Osteocyte (in vitro differentiated cells): ENCODE measurements around the gene NCK1. TPM values are rescaled to one million over a fixed set of nuclear protein-coding genes. Genes with fewer than 3 reads are reported as not detected.

ENCODE experiments used
- DNase-seq: peaks from one replicate; pipeline ENCODE4 v3.0.0; 2021; ENCODE audit warnings: mixed read lengths; ENCODE audit not compliant: unreplicated experiment; ENCODE audit errors: extremely low spot score
- H3K27ac Mint-ChIP-seq: one replicate; pipeline ENCODE4 v1.8.0; 2021; ENCODE audit warnings: mild to moderate bottlenecking, mixed read lengths; ENCODE audit not compliant: unreplicated experiment
- H3K27me3 Mint-ChIP-seq: one replicate; pipeline ENCODE4 v1.8.0; 2021; ENCODE audit warnings: mixed read lengths; ENCODE audit not compliant: unreplicated experiment
- H3K36me3 Mint-ChIP-seq: one replicate; pipeline ENCODE4 v1.8.0; 2021; ENCODE audit warnings: mixed read lengths; ENCODE audit not compliant: unreplicated experiment
- H3K4me1 Mint-ChIP-seq: one replicate; pipeline ENCODE4 v1.8.0; 2021; ENCODE audit warnings: mixed read lengths; ENCODE audit not compliant: unreplicated experiment
- H3K4me3 Mint-ChIP-seq: one replicate; pipeline ENCODE4 v1.8.0; 2021; ENCODE audit warnings: mild to moderate bottlenecking, moderate library complexity, mixed read lengths; ENCODE audit not compliant: unreplicated experiment
- H3K9me3 Mint-ChIP-seq: one replicate; pipeline ENCODE4 v1.8.0; 2021; ENCODE audit warnings: mixed read lengths; ENCODE audit not compliant: unreplicated experiment
- CTCF ChIP-seq: fragments of 200-600 bp; sonication (generic); IDR thresholded peaks from 2 replicates; pipeline ENCODE4 v1.5.0; 2021; ENCODE audit warnings: antibody characterized with exemption, mild to moderate bottlenecking, moderate library complexity
- total RNA-seq: library from RNA; stranded (reverse); gene quantifications from 2 replicates; pipeline ENCODE4 v1.2.1, GENCODE V29; 2021

Gene NCK1
- total RNA-seq, 1 donor from 2014 or later = 38.6 TPM

GRCh38 chr3:136949146-136949545 lies 87.1 kb downstream of the NCK1 start:
- H3K4me1 Mint-ChIP-seq = peaks cover 9% of the 10 kb centered on the region
- H3K36me3 Mint-ChIP-seq = peaks cover 20% of the 10 kb centered on the region
- H3K27me3 Mint-ChIP-seq = no peaks in the 10 kb centered on the region
- TF ChIP-seq CTCF = no peak
- no peak overlapping the region for H3K4me3 Mint-ChIP-seq
- H3K27ac Mint-ChIP-seq = no peak overlapping the region
- no peaks in the 10 kb centered on the region for H3K9me3 Mint-ChIP-seq
- DNase-seq = no peak

GRCh38 chr3:136949708-136950107 lies 87.7 kb downstream of the NCK1 start:
- no peak for DNase-seq
- Mint-ChIP-seq H3K4me3 (no peak overlapping the region), H3K27me3 (no peaks in the 10 kb centered on the region), H3K36me3 (peaks cover 20% of the 10 kb centered on the region), H3K4me1 (peaks cover 13% of the 10 kb centered on the region), H3K9me3 (no peaks in the 10 kb centered on the region), H3K27ac (no peak overlapping the region)
- peak; percentile 37 for TF ChIP-seq CTCF

- Mint-ChIP-seq H3K27ac (no peak overlapping the region), H3K36me3 (peaks cover 17% of the 10 kb centered on the region), H3K9me3 (no peaks in the 10 kb centered on the region), H3K4me1 (peaks cover 22% of the 10 kb centered on the region), H3K4me3 (no peak overlapping the region), H3K27me3 (no peaks in the 10 kb centered on the region)
- TF ChIP-seq CTCF = no peak
- DNase-seq = no peak
These were observed 88.6 kb downstream of the NCK1 start for GRCh38 chr3:136950623-136951022.

GRCh38 chr3:136952292-136952691 lies 90.3 kb downstream of the NCK1 start:
- Mint-ChIP-seq H3K4me3 (no peak overlapping the region), H3K9me3 (no peaks in the 10 kb centered on the region), H3K36me3 (peaks cover 6% of the 10 kb centered on the region), H3K27me3 (no peaks in the 10 kb centered on the region), H3K4me1 (peaks cover 35% of the 10 kb centered on the region), H3K27ac (no peak overlapping the region)
- TF ChIP-seq CTCF = no peak
- DNase-seq = no peak

- H3K27me3 Mint-ChIP-seq = no peaks in the 10 kb centered on the region
These were observed 92.2 kb downstream of the NCK1 start for GRCh38 chr3:136954251-136954650.

More at GRCh38 chr3:136954251-136954650, 92.2 kb downstream of the NCK1 start:
- Mint-ChIP-seq H3K36me3 (peaks cover 4% of the 10 kb centered on the region), H3K4me3 (no peak overlapping the region), H3K27ac (no peak overlapping the region), H3K4me1 (peaks cover 38% of the 10 kb centered on the region), H3K9me3 (no peaks in the 10 kb centered on the region)
- DNase-seq = no peak
- no peak for TF ChIP-seq CTCF
